ENCODE measurements around the gene LDHA. TPM values are rescaled to one million over a fixed set of nuclear protein-coding genes. Genes with fewer than 3 reads are reported as not detected.

Gene LDHA
- total and polyA plus RNA-seq, 2 of the 13 experiments (the other 11 are each of a cell fraction or from before 2014, with no cell fraction given) = 805 to 1,547 TPM

DNA sequence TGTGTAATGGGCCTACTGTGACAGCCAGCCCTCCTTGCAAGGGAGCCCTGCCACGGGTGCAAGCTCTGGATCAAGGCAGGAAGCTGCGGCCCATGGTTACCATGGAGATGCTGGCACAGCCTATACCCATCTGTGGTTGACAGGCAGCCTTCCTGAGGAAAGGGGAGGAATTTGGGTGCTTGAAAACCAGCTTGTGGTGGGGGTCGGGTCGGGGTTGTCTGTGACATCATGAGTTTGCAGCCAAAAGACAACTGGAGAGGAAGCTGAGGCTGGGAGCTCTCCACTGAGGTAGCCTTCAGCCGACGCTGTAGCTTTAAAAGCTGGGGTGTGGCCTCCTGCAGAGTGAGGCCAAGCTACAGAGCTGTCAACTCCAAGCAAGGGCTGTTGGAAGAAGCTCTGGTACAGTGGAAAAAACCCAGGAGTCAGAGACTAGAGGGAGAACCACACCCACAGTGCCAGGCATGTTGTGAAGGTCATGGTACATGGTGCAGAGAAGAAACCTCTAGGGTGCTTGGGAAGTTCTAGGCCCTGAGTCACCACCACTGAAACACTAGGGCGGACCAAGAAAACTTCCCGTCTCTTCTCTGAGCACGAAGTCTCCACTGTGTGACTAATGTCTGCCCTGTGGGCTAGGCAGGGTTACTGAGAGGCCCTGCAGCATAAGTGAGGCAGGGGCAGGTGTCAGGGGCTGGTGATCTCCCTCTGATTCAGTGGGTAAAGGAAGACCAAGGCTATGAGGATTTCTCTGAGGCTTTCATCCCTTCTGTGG is 10.8 kb upstream of the LDHA start (continued):
- 0 out of 2 replicates have a peak, but pooled peaks have one; percentile 4 for TF ChIP-seq HNF4G (IDR thresholded peaks at IDR 0.05; ENCODE audit: borderline replicate concordance, low read depth, low read length)
- no peak for TF ChIP-seq HNF4G (CRISPR knock-in tag; IDR thresholded peaks at IDR 0.05; ENCODE audit: borderline replicate concordance, low read depth)
- TF ChIP-seq SAP130 (CRISPR knock-in tag; IDR thresholded peaks at IDR 0.05; ENCODE audit: low read depth) = peak; percentile 77
- no peak for TF ChIP-seq ZNF451 (CRISPR knock-in tag; IDR thresholded peaks at IDR 0.05)
- 0 out of 2 replicates have a peak, but pooled peaks have one; percentile 23 for TF ChIP-seq MTA1 (CRISPR knock-in tag; IDR thresholded peaks at IDR 0.05; ENCODE audit: borderline replicate concordance)
- peak; percentile 98 for TF ChIP-seq ZNF766 (CRISPR knock-in tag; IDR thresholded peaks at IDR 0.05; ENCODE audit: borderline replicate concordance)
- TF ChIP-seq REPIN1 (CRISPR knock-in tag; IDR thresholded peaks at IDR 0.05; ENCODE audit: borderline replicate concordance, low read depth) = no peak
- peak; percentile 76 for TF ChIP-seq TGIF2 (CRISPR knock-in tag; IDR thresholded peaks at IDR 0.05)
- TF ChIP-seq SMYD3 (CRISPR knock-in tag; IDR thresholded peaks at IDR 0.05) = peak; percentile 57; the same call in 1 of the 2 replicates
- TF ChIP-seq KLF12 (CRISPR knock-in tag; IDR thresholded peaks at IDR 0.05; ENCODE audit: borderline replicate concordance) = peak; percentile 28; the same call in 1 of the 2 replicates
- 0 out of 2 replicates have a peak, but pooled peaks have one; percentile 9 for TF ChIP-seq ZFY (CRISPR knock-in tag; IDR thresholded peaks at IDR 0.05)
- no peak for TF ChIP-seq ARNT2 (CRISPR knock-in tag; IDR thresholded peaks at IDR 0.05; ENCODE audit: low read depth)
- TF ChIP-seq SOX6 (IDR thresholded peaks at IDR 0.05) = no peak
- peak; percentile 58 for TF ChIP-seq SOX6 (CRISPR knock-in tag; IDR thresholded peaks at IDR 0.05)
- peak in 1 of 2 experiments; percentile 28; a peak in 2 of 4 replicates for TF ChIP-seq POLR2A (IDR thresholded peaks at IDR 0.05; ENCODE audit: insufficient read depth in 1 of 2, low read depth in 2 of 2, low read length in 2 of 2)
- TF ChIP-seq, protein P1, sequence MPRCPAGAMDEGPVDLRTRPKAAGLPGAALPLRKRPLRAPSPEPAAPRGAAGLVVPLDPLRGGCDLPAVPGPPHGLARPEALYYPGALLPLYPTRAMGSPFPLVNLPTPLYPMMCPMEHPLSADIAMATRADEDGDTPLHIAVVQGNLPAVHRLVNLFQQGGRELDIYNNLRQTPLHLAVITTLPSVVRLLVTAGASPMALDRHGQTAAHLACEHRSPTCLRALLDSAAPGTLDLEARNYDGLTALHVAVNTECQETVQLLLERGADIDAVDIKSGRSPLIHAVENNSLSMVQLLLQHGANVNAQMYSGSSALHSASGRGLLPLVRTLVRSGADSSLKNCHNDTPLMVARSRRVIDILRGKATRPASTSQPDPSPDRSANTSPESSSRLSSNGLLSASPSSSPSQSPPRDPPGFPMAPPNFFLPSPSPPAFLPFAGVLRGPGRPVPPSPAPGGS (CRISPR knock-in tag; IDR thresholded peaks at IDR 0.05) = no peak
- TF ChIP-seq, protein P2, sequence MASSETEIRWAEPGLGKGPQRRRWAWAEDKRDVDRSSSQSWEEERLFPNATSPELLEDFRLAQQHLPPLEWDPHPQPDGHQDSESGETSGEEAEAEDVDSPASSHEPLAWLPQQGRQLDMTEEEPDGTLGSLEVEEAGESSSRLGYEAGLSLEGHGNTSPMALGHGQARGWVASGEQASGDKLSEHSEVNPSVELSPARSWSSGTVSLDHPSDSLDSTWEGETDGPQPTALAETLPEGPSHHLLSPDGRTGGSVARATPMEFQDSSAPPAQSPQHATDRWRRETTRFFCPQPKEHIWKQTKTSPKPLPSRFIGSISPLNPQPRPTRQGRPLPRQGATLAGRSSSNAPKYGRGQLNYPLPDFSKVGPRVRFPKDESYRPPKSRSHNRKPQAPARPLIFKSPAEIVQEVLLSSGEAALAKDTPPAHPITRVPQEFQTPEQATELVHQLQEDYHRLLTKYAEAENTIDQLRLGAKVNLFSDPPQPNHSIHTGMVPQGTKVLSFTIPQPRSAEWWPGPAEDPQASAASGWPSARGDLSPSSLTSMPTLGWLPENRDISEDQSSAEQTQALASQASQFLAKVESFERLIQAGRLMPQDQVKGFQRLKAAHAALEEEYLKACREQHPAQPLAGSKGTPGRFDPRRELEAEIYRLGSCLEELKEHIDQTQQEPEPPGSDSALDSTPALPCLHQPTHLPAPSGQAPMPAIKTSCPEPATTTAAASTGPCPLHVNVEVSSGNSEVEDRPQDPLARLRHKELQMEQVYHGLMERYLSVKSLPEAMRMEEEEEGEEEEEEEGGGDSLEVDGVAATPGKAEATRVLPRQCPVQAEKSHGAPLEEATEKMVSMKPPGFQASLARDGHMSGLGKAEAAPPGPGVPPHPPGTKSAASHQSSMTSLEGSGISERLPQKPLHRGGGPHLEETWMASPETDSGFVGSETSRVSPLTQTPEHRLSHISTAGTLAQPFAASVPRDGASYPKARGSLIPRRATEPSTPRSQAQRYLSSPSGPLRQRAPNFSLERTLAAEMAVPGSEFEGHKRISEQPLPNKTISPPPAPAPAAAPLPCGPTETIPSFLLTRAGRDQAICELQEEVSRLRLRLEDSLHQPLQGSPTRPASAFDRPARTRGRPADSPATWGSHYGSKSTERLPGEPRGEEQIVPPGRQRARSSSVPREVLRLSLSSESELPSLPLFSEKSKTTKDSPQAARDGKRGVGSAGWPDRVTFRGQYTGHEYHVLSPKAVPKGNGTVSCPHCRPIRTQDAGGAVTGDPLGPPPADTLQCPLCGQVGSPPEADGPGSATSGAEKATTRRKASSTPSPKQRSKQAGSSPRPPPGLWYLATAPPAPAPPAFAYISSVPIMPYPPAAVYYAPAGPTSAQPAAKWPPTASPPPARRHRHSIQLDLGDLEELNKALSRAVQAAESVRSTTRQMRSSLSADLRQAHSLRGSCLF (CRISPR knock-in tag; IDR thresholded peaks at IDR 0.05; ENCODE audit: borderline replicate concordance) = no peak
- TF ChIP-seq, protein P3, sequence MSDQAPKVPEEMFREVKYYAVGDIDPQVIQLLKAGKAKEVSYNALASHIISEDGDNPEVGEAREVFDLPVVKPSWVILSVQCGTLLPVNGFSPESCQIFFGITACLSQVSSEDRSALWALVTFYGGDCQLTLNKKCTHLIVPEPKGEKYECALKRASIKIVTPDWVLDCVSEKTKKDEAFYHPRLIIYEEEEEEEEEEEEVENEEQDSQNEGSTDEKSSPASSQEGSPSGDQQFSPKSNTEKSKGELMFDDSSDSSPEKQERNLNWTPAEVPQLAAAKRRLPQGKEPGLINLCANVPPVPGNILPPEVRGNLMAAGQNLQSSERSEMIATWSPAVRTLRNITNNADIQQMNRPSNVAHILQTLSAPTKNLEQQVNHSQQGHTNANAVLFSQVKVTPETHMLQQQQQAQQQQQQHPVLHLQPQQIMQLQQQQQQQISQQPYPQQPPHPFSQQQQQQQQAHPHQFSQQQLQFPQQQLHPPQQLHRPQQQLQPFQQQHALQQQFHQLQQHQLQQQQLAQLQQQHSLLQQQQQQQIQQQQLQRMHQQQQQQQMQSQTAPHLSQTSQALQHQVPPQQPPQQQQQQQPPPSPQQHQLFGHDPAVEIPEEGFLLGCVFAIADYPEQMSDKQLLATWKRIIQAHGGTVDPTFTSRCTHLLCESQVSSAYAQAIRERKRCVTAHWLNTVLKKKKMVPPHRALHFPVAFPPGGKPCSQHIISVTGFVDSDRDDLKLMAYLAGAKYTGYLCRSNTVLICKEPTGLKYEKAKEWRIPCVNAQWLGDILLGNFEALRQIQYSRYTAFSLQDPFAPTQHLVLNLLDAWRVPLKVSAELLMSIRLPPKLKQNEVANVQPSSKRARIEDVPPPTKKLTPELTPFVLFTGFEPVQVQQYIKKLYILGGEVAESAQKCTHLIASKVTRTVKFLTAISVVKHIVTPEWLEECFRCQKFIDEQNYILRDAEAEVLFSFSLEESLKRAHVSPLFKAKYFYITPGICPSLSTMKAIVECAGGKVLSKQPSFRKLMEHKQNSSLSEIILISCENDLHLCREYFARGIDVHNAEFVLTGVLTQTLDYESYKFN (CRISPR knock-in tag; conservative IDR thresholded peaks at IDR 0.05) = peak; percentile 14; the same call in 1 of the 2 replicates
- TF ChIP-seq ZNF556 (CRISPR knock-in tag; IDR thresholded peaks at IDR 0.05; ENCODE audit: borderline replicate concordance) = 0 out of 2 replicates have a peak, but pooled peaks have one; percentile 1
- TF ChIP-seq MXD4 (CRISPR knock-in tag; IDR thresholded peaks at IDR 0.05) = 0 out of 2 replicates have a peak, but pooled peaks have one; percentile 11
